ENCODE measurements around the gene FCER2.

Gene FCER2

GRCh38 chr19:7732045-7732444, 30.1 kb upstream of the FCER2 start, which contains the start of gene CLEC4G:
Gene CLEC4G, minus strand, starts transcription at chr19:7732110. Its CDS starts 8 bp downstream, at chr19:7732102.
- no peak for DNase-seq

- no peak for DNase-seq
Observed at GRCh38 chr19:7731615-7732014, 29.7 kb upstream of the FCER2 start.

- DNase-seq = no peak
Observed at GRCh38 chr19:7731218-7731595, 29.3 kb upstream of the FCER2 start.

DNA sequence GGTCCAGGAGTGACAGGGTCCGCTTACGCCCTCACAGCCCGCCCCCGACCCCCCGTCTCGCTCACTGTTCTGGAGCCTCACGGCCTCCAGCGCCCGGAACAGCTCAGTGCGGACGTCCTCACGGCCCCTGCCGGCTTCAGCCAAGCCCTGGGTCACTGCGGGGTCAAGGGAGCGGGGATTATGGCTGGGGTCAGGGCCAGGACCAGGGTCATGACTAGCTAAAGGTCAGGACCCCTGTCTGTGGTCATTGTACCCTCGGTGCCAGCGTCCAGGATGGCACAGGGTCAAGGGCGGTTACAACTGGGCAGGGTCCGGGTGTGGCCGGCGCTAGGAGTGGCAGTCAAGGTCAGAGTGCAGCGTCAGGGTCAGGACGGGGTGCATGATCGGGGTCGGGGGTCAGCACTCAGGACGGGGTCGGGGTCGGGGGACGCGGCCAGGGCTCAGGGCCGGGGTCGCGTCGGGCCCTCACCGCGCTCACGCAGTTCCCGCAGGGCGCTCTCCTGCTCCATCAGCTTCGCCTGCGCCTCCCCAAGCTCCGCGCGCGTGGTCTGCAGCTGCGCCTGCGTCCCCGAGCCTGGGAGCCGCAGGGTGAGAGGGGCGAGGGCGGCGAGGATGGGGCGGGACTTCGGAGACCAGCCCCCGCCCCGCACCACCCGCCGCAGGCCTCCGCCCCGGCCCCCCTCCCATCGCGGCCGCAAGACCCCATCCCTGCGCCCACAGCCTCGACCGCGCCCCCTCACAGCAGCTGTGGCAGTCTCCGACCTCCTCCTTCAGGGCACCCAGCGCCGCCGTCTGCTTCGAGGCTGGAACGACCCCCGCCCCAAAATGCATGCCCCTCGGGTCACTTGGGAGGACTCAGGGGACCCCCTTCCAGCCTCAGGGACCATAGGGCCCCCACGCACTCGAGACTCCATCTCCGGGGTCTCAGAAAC, 28.6 kb upstream of the FCER2 start:
- DNase-seq = no peak

DNA sequence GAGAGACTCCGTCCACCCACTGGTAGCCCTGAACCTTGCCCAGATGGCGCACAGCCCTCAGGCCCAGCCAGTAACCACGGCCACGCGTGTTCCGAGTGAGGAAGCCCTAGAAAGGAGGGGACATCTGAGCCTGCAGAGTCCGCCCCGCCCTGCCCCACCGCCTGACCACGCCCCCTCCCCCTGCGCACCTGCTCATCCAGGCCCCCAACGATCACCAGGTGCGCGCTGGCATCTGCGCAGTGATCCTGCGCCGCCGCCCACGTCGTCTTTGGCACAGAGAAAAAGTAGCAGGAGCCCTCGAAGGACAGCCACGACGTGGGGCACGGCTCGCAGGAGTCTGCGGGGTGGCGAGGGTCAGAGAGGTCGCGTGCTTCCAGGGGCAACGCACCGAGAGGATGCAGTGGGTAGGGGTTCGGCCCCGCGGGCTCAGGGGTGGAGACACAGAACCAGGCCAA, 27.9 kb upstream of the FCER2 start:
- no peak for DNase-seq

DNA sequence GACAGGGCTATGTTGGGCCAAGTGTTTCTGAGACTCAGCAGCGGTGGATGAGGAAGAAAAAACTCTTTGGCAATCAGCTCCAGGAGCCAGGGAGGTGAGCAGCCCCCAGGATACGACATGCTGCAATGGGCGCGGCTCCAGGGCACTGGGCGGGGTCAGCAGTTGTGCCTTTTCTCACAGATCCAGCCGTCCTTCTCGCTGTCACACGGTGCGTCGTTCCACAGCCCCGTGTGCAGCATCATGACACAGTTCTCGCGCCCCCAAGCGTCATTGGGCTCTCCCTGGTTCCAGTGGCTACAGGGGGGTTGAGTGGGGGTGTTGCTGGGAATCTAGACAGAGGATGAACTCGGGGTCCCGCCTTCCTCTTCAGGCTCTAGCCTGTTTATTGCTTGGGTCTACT, 27.3 kb upstream of the FCER2 start:
- DNase-seq = no peak

GRCh38 chr19:7725791-7726190, 23.9 kb upstream of the FCER2 start:
- no peak for DNase-seq

DNA sequence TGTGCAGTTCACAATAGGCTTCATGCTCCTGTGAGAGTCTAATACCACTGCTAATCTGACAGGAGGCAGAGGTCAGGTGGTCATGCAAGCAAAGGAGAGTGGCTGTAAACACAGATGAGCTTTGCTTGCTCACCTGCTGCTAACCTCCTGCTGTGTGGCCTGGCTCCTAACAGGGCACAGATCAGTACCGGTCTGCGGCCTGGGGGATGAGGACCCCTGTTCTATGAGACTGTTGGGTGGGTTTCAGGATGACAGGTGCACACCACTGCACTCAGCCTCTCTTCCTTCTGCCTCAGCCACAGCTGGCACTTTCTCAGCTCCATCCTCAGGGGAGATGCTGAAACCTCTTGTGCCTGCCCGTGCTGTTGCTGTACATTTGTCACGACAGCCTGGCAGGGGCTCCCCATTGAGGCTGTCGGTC, 20.3 kb upstream of the FCER2 start:
- no peak for DNase-seq

- DNase-seq = no peak
Observed at GRCh38 chr19:7720351-7720750, 18.4 kb upstream of the FCER2 start.

GRCh38 chr19:7718668-7719067, 16.7 kb upstream of the FCER2 start:
- no peak for DNase-seq

- no peak for DNase-seq
Observed at GRCh38 chr19:7716762-7717161, 14.8 kb upstream of the FCER2 start.

- no peak for DNase-seq
Observed at GRCh38 chr19:7715671-7716070, 13.7 kb upstream of the FCER2 start.

GRCh38 chr19:7710616-7711015, 8.7 kb upstream of the FCER2 start:
- DNase-seq = no peak

- no peak for DNase-seq
Observed at GRCh38 chr19:7709932-7710460, 8.1 kb upstream of the FCER2 start.

DNA sequence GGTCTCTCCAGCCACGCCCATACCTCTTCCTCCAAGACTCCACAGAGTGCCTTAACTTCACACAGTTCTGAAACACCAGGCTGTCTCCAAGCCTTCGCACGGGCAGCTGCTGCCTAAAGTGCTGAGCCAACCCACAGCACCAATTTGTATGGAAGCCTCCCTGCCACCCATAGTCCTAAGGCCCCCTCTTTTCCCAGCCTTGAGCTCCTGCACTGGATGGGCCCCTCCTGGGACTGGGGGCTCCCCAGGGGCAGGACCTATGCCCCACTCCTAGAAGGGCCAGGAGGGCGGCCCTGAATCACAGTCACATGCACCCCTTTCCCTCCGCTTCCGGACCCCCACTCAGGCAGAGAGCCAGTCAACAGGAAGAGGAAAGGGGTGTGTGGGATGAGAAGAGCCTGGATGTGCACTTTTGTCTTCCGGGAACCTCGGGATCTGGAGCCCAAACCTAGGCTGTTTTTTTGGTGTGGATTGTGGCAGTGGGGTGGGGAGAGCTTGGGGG, 5.1 kb upstream of the FCER2 start:
- no peak for DNase-seq

GRCh38 chr19:7706188-7706954, 4.4 kb upstream of the FCER2 start:
- DNase-seq = no peak

- DNase-seq = peak; percentile 38 to 67 (median 55)
Observed at GRCh38 chr19:7705387-7706187, 3.7 kb upstream of the FCER2 start.

DNA sequence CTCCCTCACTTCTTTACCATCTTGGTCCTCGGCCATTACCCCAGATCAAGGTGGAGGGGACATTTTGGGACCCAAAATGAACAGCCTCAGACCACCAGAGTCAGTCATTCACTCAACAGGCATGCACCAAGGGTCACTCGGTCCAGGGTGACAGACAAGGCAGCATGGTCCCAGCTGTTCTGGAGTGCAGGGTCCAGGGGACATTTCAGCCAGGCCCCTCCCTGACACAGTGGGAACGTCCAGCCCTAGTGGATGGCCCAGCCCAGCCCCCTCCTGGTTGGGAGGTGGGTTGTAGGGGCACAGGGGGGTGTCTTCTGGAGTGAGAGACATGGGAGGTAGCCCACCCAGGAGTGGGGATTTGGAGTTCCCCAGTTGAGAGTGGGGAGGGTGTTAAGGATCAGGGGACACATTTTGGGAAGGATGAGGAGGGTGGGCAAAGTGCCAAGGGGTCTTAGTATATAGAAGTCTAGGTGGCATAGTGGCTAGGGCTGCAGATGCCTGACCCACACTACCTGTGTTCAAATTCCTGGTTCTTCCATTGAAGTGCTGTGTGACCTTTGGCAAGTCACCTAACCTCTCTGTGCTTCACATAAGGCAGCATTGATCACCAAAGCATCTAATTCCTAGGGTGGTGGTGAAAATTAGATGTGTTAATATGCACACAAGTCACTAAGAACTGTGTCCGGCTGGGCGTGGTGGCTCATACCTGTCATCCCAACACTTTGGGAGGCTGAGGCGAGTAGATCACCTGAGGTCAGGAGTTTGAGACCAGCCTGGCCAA, 2.5 kb upstream of the FCER2 start:
- DNase-seq = no peak

- DNase-seq = no peak
Observed at GRCh38 chr19:7703332-7703731, 1.4 kb upstream of the FCER2 start.

- no peak for DNase-seq
Observed at GRCh38 chr19:7701049-7701653, 780 bp downstream of the FCER2 start.

Measured in activated CD4-positive, CD25-positive, alpha-beta regulatory T cell (primary cell).